Measurements from ENCODE around the gene CD70. TPM values are rescaled to one million over a fixed set of nuclear protein-coding genes. Genes with fewer than 3 reads are reported as not detected.
"Not testable (repeated sequence)": the region's sequence is repeated elsewhere in the genome, so short reads cannot be mapped to it uniquely, and the experiment has no call there.

The CD70 gene
- total RNA-seq, 2 donors from 2014 or later = not detected

DNA sequence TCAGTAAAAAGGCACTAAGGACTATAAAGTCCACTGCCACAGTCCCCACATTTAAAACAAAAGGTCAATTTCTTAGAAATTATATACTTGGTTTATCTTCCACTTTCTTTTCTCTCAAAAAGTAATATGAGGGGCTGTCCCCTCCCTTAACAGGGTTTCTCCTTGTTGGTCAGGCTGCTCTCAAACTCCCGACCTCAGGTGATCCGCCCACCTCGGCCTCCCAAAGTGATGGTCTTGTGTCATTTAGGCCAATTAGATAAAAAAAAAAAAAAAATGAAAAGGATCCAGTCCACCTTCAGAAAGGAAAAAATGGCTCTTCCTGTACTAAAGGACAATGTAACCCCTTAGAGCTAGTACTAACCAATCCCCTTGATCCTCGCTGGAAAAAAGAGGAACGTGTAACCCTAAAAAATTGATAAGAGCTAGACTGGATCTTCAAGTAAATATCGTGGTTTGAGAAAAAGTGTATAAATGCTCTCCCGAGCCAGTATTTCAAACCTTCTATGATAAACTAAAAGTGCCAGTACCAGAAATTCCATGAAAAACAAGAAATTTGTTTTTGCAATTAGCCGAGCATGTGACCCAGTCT lies 9.0 kb upstream of the CD70 start:
- Histone ChIP-seq H3K27me3 (no peaks in the 10 kb centered on the region), H3K4me1 (no peaks in the 10 kb centered on the region)
- no peak for DNase-seq (ENCODE audit: low spot score)

GRCh38 chr19:6598254-6598892 lies 7.4 kb upstream of the CD70 start:
- H3K36me3 ChIP-seq; H3K9me3 ChIP-seq; H3K27me3 ChIP-seq; H3K4me3 ChIP-seq; DNase-seq (ENCODE audit: low spot score); H3K4me1 ChIP-seq; H3K27ac ChIP-seq: not testable (repeated sequence)

More for the DNA sequence above, 9.0 kb upstream of the CD70 start:
- no peak overlapping the region for H3K4me3 ChIP-seq
- no peaks in the 10 kb centered on the region for H3K36me3 ChIP-seq
- TF ChIP-seq, protein P1, sequence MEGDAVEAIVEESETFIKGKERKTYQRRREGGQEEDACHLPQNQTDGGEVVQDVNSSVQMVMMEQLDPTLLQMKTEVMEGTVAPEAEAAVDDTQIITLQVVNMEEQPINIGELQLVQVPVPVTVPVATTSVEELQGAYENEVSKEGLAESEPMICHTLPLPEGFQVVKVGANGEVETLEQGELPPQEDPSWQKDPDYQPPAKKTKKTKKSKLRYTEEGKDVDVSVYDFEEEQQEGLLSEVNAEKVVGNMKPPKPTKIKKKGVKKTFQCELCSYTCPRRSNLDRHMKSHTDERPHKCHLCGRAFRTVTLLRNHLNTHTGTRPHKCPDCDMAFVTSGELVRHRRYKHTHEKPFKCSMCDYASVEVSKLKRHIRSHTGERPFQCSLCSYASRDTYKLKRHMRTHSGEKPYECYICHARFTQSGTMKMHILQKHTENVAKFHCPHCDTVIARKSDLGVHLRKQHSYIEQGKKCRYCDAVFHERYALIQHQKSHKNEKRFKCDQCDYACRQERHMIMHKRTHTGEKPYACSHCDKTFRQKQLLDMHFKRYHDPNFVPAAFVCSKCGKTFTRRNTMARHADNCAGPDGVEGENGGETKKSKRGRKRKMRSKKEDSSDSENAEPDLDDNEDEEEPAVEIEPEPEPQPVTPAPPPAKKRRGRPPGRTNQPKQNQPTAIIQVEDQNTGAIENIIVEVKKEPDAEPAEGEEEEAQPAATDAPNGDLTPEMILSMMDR (IDR thresholded peaks at IDR 0.05) = no peak
- no peak overlapping the region for H3K27ac ChIP-seq
- no peaks in the 10 kb centered on the region for H3K9me3 ChIP-seq

DNA sequence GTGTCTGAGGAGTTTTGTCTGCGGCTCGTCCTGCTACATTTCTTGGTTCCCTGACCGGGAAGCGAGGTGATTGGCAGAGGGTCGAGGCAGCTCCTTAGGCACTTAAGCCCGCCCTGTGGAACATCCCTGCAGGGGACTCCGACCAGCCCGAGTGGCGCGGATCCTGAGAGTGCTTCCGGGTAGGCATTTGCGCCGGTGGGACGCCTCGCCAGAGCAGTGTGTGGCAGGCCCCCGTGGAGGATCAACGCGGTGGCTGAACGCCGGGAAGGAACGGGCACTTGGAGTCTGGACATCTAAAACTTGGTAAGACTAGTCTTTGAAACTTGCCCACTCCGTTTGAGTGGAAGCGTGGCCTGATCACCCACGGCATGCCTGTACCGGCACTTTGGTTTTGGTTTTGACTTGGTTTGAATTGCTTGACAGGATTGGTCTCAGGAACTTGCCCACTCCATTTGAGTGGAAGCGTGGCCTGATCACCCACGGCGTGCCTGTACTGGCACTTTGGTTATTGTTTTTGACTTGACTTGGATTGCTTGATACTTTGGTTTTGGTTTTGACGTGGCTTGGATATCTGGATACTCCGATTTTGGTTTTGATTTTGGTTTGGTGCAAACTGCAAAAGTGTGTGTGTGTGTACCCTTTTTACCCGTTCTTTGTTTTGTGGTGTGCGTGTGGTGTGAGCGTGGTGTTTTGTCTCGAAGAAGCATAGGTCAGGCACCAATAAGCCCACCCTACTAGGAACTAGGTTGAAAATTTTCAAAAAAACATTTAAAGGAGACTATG lies 6.7 kb upstream of the CD70 start:
- not testable (repeated sequence) for DNase-seq (ENCODE audit: low spot score); H3K4me1 ChIP-seq; H3K27ac ChIP-seq; H3K4me3 ChIP-seq; H3K27me3 ChIP-seq; H3K36me3 ChIP-seq; H3K9me3 ChIP-seq

DNA sequence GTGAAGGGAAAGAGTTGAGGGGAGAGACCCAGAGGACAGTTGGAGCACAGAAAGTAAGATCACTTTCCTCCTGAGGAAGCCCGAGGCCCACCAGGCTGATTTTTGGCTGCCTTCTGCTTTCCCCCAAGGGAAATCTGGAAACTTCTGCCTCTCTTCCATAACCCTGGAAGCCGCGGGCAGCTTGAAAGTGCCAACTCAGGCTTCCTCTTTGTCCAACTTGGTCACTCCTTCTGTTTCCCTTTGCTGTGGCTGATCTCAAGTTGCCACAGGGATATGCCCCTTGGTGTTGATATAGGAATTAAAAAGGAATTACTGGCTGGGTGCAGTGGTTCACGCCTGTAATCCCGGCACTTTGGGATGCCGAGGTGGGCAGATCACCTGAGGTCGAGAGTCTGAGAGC lies 5.7 kb upstream of the CD70 start:
- Histone ChIP-seq H3K36me3 (no peaks in the 10 kb centered on the region), H3K9me3 (no peaks in the 10 kb centered on the region), H3K27ac (no peak overlapping the region), H3K27me3 (no peaks in the 10 kb centered on the region), H3K4me3 (no peak overlapping the region), H3K4me1 (no peaks in the 10 kb centered on the region)
- TF ChIP-seq, protein P1 (IDR thresholded peaks at IDR 0.05) = no peak
- DNase-seq (ENCODE audit: low spot score) = no peak

DNA sequence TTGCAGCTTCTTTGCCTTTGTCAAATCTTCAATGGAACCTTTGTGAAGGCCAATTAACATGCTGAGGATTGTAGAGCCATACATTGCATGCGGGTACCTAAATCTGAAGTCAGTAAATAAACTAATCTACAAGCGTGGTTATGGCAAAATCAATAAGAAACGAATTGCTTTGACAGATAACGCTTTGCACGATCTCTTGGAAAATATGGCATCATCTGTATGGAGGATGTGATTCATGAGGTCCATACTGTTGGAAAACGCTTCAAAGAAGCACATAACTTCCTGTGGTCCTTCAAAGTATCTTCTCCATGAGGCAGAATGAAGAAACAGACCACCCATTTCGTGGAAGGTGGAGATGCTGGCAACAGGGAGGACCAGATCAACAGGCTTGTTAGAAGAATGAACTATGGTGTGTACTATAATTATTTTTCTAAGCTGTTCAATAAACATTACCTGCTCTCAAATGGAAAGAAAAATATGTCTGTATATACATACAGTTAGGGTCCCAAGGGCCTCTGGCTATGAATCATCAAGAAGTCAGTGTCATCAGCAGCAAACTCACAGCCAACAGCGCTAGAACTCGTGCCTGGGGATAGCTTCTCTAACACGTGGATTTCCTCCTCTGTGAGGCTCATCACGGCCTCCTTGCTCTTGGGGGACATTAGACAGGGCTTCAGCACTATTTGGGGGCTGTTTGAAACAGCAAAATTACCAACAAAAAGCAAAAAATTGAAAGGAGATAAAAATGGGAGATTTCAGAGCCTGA lies 2.9 kb upstream of the CD70 start:
- no peak for DNase-seq (ENCODE audit: low spot score)
- Histone ChIP-seq H3K4me3 (no peak overlapping the region), H3K27ac (no peak overlapping the region), H3K4me1 (peaks cover 0 to 14% of the 10 kb centered on the region in 2 donors), H3K36me3 (no peaks in the 10 kb centered on the region), H3K9me3 (no peaks in the 10 kb centered on the region), H3K27me3 (peaks cover 19 to 21% of the 10 kb centered on the region in 2 donors)
- TF ChIP-seq, protein P1 (IDR thresholded peaks at IDR 0.05) = no peak

DNA sequence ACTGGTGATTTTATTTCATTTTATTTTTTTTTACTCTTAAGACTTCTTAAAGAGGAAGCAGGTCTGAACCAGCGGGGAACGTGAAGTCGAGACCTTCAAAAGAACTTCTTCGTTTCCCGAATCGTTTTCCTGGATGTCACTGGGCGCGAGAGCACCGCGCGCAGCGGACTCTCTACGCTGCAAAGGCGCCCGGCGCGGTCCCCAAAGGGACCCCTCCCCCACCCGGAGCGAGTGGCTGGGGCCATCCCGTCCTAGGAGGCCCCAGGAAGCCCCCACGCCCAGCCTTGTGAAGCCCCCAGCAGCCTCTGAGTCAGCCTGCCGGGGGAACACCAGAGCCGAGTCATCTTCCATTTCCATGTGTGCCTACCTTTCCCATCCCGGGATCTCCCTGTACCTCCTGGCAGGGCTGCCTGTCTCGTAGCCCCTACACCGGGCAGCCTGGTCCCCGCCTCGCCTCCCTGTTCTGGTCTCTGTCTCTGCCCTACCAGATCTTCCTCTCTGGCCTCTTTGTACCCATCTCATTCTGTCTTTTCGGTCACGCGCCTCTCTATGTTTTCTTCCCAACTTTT lies 608 bp downstream of the CD70 start:
- peaks cover 19 to 28% of the 10 kb centered on the region in 2 donors for H3K27me3 ChIP-seq
- no peak for DNase-seq (ENCODE audit: low spot score)
- H3K36me3 ChIP-seq = no peaks in the 10 kb centered on the region
- H3K9me3 ChIP-seq = no peaks in the 10 kb centered on the region
- H3K4me1 ChIP-seq = peaks cover 0 to 32% of the 10 kb centered on the region in 2 donors
- no peak overlapping the region for H3K27ac ChIP-seq
- H3K4me3 ChIP-seq = no peak overlapping the region
- TF ChIP-seq, protein P1 (IDR thresholded peaks at IDR 0.05) = no peak

All from right atrium auricular region (tissue), 2 donors.